Smooth muscle cell (in vitro differentiated cells): ENCODE measurements around the gene SCRN2. TPM values are rescaled to one million over a fixed set of nuclear protein-coding genes. Genes with fewer than 3 reads are reported as not detected.
A peak's percentile ranks its signal among the peaks of the same experiment; 100 is the strongest.

Source experiments
- DNase-seq: peaks from one replicate; lab custom pipeline; 2025; ENCODE audit not compliant: unreplicated experiment; lab: John Stamatoyannopoulos, UW
- H2AFZ ChIP-seq: fragments of 200-600 bp; sonication (generic); 2 replicates; pipeline ENCODE4 v1.6.0; 2016; ENCODE audit warnings: antibody characterized with exemption, low read depth, mild to moderate bottlenecking
- H3F3A ChIP-seq: fragments of 200-600 bp; sonication (generic); 2 replicates; pipeline ENCODE4 v1.6.0; 2017; ENCODE audit warnings: antibody characterized with exemption, low read depth
- H3K27ac ChIP-seq: fragments of 200-600 bp; sonication (generic); 2 replicates; pipeline ENCODE4 v1.5.1; 2016; ENCODE audit warnings: low read depth, mild to moderate bottlenecking
- H3K27me3 ChIP-seq: fragments of 200-600 bp; sonication (generic); 2 replicates; pipeline ENCODE4 v1.6.1; 2016; ENCODE audit warnings: low read depth, mild to moderate bottlenecking
- H3K36me3 ChIP-seq: fragments of 200-600 bp; sonication (generic); 2 replicates; pipeline ENCODE4 v1.5.1; 2016; ENCODE audit warnings: low read depth
- H3K4me1 ChIP-seq: fragments of 200-600 bp; sonication (generic); 2 replicates; pipeline ENCODE4 v1.5.1; 2016; ENCODE audit warnings: low read depth
- H3K4me2 ChIP-seq: fragments of 200-600 bp; sonication (generic); 2 replicates; pipeline ENCODE4 v1.6.0; 2016; ENCODE audit warnings: mild to moderate bottlenecking
- H3K4me3 ChIP-seq: fragments of 200-600 bp; sonication (generic); 2 replicates; pipeline ENCODE4 v1.5.1; 2016; ENCODE audit warnings: mild to moderate bottlenecking
- H3K79me2 ChIP-seq: fragments of 200-600 bp; sonication (generic); 2 replicates; pipeline ENCODE4 v1.6.0; 2016; ENCODE audit warnings: low read depth, mild to moderate bottlenecking
- H3K9ac ChIP-seq: fragments of 200-600 bp; sonication (generic); 2 replicates; pipeline ENCODE4 v1.6.0; 2016; ENCODE audit warnings: low read depth
- H3K9me3 ChIP-seq: fragments of 200-600 bp; sonication (generic); replicated peaks from 2 replicates; pipeline ENCODE4 v1.5.1; 2016; ENCODE audit warnings: low read depth
- H4K20me1 ChIP-seq: fragments of 200-600 bp; sonication (generic); 2 replicates; pipeline ENCODE4 v1.6.0; 2016; ENCODE audit warnings: low read depth
- CTCF ChIP-seq: fragments of 200-600 bp; sonication (generic); IDR thresholded peaks from 2 replicates; pipeline ENCODE4 v1.5.1; 2017; ENCODE audit warnings: borderline replicate concordance, mild to moderate bottlenecking, antibody characterized with exemption; ENCODE audit not compliant: insufficient read depth, poor library complexity, severe bottlenecking
- WGBS: methylation state at CpG from one replicate; pipeline ENCODE4 v1.1.7; 2016; ENCODE audit warnings: low lambda C conversion rate; 5-methylcytosine and 5-hydroxymethylcytosine counted together
- polyA plus RNA-seq: library from polyadenylated mRNA; unstranded; fragments of >200 nt; fragmentation: Nextera tagmentation; extraction: Ambion mirVana; gene quantifications from 2 replicates; pipeline ENCODE4 v1.2.1, GENCODE V29; 2016
- total RNA-seq: library from RNA; depleted of rRNA; stranded (reverse); fragments of >200 nt; gene quantifications from 2 replicates; pipeline ENCODE4 v1.2.3, GENCODE V29; 2014

Gene SCRN2
- total and polyA plus RNA-seq, 2 experiments from 2014 or later = 16.0 to 49.4 TPM

- H4K20me1 ChIP-seq = no peaks in the 10 kb centered on the region
- DNase-seq = no peak
- no peaks in the 10 kb centered on the region for H3K27me3 ChIP-seq
- no peak overlapping the region for H2AFZ ChIP-seq
- peak overlapping the region; percentile 20 for H3K27ac ChIP-seq
- H3K9ac ChIP-seq = peak overlapping the region; percentile 9
- H3K79me2 ChIP-seq = peaks cover 25% of the 10 kb centered on the region
- no peaks in the 10 kb centered on the region for H3K36me3 ChIP-seq
- 23% methylated on average over 7 of the region's 7 CpGs for WGBS
- no peak for TF ChIP-seq CTCF
- H3K4me2 ChIP-seq = peak overlapping the region; percentile 88
- no peaks in the 10 kb centered on the region for H3K9me3 ChIP-seq
- H3K4me1 ChIP-seq = peaks cover 5% of the 10 kb centered on the region
- H3K4me3 ChIP-seq = peak overlapping the region; percentile 74
- H3F3A ChIP-seq = no peaks in the 10 kb centered on the region
Measured at GRCh38 chr17:47831934-47832327, 9.1 kb downstream of the SCRN2 start.

- Histone ChIP-seq H3K9ac (peak within 1 kb of the TSS; percentile 57), H3K79me2 (peaks cover 25% of the 10 kb centered on the region), H4K20me1 (no peaks in the 10 kb centered on the region), H3K27me3 (no peaks in the 10 kb centered on the region), H3K4me2 (peak within 1 kb of the TSS; percentile 88), H3K36me3 (no peaks in the 10 kb centered on the region), H3K9me3 (no peaks in the 10 kb centered on the region), H3K4me1 (peaks cover 5% of the 10 kb centered on the region), H2AFZ (peak within 1 kb of the TSS; percentile 28), H3F3A (no peaks in the 10 kb centered on the region), H3K27ac (peak within 1 kb of the TSS; percentile 43), H3K4me3 (peak within 1 kb of the TSS; percentile 74)
- 3% methylated on average over 42 of the region's 42 CpGs for WGBS
- peak; percentile 75 for DNase-seq
- peak; percentile 29 for TF ChIP-seq CTCF
Measured at GRCh38 chr17:47831003-47831933, 9.8 kb downstream of the SCRN2 start, which contains the start of the genes LRRC46 and MRPL10. Gene LRRC46 (plus strand): TSS chr17:47831670. CDS start chr17:47831990, 320 bp downstream. Gene MRPL10 (minus strand): TSS chr17:47831541. CDS start chr17:47831511, 30 bp downstream.

- Histone ChIP-seq H3K27me3 (no peaks in the 10 kb centered on the region), H3K4me1 (peaks cover 5% of the 10 kb centered on the region), H3K36me3 (no peaks in the 10 kb centered on the region), H3K79me2 (peaks cover 25% of the 10 kb centered on the region), H3K4me3 (peak overlapping the region; percentile 74), H3K27ac (peak overlapping the region; percentile 43), H3K9me3 (no peaks in the 10 kb centered on the region), H3K9ac (peak overlapping the region; percentile 57), H3F3A (no peaks in the 10 kb centered on the region), H3K4me2 (peak overlapping the region; percentile 88), H2AFZ (peak overlapping the region; percentile 28), H4K20me1 (no peaks in the 10 kb centered on the region)
- no peak for TF ChIP-seq CTCF
- DNase-seq = no peak
- WGBS = 85% methylated on average over 18 of the region's 18 CpGs
Measured at GRCh38 chr17:47830396-47831002, 10.6 kb downstream of the SCRN2 start.
